COR-L47 (cell line): Measurements from ENCODE around the gene TNFSF11.

ENCODE experiments used
- DNase-seq: peaks from one replicate; lab custom pipeline; 2025; lab: John Stamatoyannopoulos, UW

TNFSF11 gene

DNA sequence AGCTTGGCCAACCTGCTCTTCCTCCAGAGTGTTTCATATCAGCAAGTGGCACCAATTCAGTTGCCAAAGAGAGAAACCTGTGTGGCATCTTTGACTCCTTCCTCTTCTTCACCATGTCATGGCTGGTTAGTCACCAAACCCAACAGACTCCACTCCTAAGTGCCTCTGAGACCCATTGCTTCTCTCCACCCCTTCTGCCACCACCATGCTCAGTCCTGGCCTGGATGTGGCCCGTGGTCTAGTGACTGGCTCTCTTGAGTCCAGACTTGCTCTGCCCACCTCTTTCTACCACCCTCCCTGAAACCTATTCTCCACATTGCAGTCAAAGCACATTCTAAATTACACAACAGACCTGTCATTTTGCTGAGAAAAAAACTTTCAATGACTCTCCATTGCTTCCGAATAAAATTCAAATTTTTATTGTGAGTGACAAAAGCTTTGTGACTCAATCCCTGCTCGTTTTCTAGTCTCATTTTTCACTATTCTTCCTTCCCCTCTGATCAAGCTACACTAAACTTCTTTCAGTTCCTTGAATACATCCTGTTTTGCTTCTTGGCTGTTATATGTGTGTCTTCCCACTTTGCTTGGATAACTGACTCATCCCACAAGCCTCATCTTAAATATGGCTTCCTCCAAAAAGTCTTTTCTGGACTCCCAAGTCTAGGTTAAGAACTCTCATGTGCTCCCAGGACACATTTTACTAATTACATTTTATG is 12.0 kb upstream of the TNFSF11 start:
- no peak for DNase-seq

DNA sequence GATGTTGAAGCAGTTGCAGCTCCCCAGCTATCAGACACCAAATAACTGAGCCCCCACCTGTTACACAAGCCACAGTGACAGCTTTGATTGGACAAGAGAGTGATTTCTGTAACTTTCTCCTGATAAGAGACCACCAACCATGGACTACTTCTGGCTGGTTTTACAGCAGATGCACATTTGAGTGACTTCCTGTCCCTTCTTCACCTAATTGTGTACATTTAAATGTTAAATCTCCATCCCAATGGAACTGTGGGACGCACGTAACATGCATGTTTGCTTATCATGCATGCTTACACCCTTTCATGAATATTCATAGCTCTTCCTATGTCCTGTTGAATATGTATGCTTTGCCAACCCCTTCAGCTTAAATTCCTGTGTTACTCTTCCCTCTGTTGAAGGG is 6.0 kb upstream of the TNFSF11 start:
- no peak for DNase-seq

DNA sequence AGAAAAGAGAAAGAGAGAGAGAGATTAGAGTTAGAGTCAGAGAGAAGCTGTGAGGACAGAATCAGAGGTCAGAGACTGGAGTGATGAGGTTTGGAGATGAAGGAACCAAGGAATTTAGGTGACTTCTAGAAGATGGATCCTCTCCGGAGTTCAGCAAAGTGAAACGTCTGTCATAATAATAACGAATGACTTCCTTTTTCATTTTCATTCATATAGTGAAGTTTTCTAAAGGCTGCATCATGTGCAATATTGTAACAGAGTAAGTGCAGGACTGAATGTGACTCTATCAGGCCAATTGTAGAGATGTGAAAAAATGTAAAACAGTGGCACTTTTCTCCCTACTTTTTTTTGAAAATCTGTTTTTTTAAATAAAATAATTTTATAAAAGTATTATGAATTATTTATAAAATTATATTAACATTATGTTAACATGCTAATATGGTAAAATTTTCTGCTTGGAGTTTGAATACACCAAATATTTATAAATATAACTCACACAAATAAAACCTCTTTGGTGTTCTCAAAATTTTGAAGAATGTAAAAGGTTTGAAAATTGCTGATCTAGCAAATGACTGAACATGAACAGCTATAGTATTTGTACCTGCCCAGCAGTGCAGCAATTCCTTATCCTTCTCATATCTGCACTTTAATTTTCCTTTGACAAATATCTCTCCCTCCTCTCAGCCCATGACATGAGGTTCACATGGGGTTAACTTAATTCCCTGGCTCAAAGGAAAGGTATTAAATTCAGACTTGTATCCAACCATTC is 4.2 kb upstream of the TNFSF11 start:
- no peak for DNase-seq

DNA sequence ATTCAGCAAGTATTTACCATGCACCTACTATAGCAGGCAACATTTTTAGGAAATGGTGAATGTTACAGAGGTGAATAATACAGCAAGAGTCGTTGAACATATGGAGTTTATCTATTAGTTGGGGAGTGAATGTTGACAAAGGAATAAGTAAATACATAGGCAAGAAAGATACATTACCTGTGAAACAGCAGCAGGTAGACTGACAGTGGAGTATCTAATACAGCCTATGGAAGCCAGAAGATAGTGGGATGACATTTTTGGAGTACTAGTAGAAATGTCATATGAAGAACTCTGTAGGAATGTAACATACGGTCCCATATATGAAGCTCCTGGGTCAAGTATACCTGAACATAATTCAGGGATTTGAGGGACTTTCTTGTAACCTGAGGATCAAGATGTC is 2.1 kb upstream of the TNFSF11 start:
- DNase-seq = no peak

DNA sequence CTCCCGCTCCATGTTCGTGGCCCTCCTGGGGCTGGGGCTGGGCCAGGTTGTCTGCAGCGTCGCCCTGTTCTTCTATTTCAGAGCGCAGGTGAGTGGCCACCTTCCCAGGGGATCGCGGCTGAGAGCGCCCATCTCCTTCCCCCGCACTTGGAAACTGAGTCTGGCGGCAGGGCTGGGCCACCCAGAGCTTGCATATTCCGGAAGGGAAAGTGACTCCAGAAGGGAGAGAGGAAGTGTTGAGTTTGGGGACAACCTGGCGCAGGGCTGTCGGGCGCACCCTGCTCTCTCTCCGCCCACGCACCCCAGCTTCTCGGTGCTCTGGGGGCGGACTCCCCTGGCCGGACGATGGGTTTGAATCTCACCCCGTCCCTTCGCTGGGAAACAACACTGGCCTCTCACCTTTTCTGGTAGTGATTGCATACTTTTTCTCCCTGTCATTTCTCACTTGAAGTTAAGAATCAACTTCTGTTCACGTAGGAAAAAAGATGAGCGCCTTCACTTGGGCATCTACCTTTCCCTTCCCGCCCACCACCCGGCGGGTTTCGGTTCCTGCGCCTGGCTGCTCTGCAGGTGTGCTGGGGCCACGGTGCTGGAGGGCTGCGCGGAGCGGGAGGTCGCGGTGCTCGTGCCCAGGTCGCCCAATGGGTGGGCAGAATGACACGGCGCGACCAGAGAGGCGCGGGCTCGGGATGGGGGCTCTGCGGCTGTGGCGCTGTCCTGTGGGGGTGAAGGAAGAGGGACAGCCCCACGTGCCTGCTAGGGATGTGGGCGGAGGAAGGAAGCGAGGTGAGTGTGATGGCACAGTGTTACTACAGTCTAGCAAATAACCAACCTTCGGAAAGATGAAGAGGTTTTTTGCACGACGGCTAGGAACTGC is 721 bp downstream of the TNFSF11 start:
- peak; percentile 2 for DNase-seq

DNA sequence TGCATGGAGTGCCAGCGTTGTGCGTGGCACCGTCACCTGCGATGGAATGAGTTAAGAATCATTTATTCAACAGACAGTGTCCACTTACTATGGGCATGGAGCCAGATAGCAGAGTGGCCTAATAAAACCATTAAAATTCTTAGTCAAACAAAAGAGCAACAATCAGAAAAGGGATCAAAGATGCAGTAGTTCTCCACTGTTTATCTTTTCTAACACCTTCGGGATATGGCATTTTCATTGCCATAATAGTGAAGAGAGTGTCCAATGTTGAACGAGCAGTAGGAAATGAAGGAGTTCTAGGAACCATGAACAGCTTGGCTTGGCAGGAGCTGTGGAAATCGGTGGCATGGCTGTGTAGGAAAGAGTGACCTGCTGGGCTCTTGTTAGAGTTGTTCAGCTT is 2.0 kb downstream of the TNFSF11 start:
- no peak for DNase-seq

DNA sequence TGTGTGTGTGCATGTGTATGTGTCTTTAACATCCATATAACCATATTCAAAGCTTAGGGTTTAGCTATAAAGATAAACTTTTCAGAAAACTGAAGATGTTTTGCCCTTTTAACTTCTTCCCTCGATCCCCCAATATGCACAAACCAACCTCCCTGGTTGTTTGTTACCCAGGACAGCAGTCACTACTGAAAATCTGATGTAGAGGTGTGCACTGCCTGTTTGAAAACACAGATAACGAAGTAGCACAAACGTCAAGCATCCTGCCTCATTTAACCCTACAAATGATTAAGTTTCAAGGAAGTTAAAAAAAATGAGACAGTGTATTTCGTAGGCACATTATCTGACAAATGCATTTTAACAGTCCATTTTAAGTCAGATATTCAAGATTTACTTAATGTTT is 3.6 kb downstream of the TNFSF11 start:
- DNase-seq = no peak

DNA sequence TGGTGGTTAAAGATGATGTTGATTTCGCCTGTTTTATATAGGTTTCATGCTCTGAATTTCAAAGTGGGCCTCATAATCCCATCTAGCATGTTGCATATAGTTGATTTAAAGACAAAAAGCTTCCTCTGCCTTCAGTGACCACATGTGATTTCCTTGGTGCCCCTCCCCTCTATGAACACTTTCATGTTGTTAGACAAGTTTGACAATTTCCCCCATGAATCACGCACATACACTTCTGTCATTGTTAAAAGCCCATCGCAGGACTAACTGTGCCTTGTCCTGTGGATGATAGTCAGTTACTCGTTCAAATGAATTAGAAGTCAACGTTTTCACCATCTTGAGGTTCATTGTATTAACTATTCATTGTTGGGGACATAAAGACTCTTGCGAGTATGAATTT is 6.7 kb downstream of the TNFSF11 start:
- DNase-seq = no peak

DNA sequence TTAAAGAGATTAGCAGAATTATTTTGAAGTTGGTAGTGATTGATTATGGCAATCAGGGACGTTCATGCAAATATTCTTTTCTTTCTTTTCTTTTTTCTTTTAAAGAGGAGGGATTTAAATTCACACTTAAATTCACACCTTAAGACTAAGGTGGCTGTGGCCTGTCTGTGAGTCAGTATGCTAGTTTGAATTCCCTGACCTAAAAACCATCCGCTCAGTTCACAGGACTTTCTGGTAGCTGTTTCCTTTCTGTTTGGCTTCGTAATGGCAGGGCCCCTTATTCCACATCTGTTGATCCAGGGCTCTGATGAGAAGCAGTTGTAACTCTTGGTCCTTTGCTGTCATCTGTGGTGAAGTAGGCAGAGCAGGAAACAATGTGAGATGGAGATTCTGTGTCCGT is 7.5 kb downstream of the TNFSF11 start:
- no peak for DNase-seq

DNA sequence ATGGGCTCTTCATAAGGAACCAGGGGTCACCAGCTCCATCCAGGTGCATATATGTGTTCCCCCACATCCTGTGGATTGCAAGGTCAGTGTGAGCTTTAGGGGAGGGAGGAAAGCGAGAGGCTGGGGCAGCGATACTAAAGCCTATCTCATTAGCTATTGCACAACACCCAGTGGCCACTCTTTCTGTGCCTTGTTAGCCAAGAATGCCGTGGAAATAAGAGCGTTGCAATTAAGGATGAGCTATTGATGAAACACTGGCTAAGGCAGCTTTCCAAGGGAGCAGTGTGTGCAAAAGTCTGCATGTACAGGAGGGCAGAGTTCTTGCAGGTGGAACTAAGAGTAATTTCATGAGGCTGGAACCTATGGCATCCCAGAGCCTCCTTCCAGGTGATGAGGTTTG is 17.6 kb downstream of the TNFSF11 start:
- no peak for DNase-seq

DNA sequence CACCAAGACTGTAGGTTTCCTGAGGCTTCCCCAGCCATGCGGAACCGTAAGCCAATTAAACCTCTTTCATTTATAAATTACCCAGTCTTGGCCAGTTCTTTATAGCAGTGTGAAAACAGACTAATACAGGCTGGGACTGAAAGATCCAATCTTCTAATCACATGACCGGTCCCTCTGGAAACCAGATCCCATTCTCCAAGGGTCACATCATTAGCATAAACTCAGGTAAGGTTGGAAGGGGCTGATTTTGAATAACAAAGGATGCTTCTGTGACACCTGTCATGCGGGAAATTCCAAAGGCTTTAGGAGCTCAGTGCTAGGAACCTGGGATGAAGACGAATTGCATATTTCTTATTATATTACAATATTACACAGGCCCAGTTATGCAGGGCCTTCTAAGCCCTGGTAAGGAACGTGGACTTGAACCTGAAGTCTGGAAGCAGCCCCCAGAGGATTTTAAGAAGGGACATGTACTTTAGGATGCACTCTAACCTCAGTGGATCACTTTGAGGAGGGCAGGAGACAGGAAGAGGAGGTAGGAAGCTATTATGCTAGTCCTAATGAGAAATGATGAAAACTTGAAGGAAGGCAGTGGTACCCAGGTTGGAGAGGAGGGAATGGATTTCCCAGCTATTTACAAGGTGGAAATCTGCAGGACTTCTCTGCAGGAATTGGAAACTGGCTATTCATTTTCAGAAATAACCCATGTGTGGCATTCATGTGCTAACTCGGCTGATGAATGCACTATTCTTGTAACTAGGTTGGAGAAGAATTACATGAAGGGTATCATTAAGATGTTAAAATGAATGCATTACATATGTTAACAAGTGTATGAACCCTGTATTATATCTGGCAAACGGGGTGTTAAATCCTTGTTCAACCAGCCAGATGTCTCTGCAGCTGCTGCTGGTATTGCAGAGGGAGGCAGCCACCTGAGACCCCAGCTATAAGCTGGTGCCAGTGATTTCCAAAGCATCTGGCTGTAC is 19.3 kb downstream of the TNFSF11 start:
- no peak for DNase-seq

DNA sequence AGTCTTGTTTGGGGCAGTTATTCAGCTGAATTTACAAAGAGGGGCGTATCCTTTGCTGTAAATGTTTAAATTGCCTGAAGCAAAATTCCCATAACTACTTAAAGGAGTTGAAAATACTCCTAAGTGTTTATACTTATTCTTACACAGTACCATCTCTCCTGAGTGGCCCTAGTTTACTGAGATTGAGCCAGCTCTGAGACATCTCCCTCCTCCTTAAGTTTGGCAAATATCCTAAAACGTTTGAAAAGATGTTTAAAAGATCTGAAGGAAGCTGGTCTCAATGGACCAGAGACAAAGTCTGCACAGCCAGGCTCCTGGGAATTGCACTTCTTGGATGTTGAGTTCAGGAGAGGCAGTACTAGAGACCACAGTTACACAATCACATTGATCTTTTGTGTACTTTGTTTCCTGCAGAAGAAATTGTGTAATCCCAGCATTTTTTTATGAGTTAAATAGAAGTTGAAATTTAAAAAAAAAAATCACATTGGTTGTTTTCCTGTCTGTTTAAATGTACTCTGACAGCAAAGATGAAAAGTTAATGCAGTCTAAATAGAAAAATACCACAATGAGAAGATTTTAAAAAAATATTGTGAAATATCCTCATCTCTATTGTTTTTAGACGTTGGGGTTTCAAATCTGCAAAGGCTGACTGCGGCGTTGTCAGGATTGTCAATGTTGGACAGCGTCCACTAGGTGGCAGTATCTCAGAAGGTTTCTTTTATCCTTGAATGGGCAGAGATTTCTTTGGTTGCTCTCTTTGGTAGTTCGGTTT is 20.7 kb downstream of the TNFSF11 start:
- DNase-seq = peak; percentile 63

DNA sequence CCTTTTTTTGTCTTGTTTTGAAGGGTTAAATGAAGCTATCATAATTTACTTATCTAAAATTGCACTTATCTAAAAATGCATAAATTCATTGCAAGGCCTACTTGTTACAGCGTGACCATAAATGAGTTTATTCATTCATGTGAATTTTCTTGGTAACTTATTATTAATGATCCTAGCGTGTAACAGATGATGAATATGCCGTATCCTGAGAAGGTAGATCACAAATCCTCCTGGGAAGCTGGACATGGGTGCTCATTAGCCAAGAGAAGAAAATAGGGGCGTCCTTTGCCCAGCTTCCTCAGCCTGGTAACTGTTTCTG is 21.3 kb downstream of the TNFSF11 start:
- DNase-seq = no peak

DNA sequence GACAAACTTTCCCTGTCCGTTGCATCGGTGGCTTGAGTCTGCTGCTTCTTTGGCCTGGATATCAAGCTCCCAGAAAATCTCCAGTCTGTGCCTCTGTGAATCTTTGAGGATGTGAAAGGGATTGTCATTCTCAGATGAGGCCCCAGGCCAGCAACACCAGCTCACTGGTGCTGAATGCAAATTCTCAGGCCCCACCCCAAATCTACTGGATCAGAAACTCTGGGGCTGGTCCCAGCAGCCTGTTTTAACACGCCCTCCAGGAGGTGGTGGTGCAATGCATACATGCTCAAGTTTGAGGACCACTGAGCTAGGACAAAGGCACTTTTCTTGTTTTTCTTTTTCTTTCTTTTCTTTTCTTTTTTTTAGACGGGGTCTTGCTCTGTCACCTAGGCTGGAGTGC is 23.6 kb downstream of the TNFSF11 start:
- DNase-seq = no peak

DNA sequence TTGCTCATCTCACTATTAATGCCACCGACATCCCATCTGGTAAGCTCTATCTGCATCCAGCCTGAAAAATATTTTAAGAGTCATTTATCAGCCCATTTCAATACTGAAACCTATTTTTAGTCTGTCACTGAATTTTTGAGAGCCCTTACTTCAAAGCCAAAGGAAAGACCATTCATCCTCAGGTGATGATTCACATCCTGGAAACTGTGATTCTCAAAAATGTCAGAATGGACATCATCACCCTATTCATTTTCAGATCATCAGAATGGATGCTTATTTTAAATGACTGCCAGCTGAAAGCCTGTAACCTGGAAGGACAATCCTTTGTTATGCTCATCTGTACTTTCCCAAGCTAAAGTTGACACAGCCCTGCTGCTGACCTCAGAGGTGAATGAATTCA is 27.0 kb downstream of the TNFSF11 start:
- no peak for DNase-seq

DNA sequence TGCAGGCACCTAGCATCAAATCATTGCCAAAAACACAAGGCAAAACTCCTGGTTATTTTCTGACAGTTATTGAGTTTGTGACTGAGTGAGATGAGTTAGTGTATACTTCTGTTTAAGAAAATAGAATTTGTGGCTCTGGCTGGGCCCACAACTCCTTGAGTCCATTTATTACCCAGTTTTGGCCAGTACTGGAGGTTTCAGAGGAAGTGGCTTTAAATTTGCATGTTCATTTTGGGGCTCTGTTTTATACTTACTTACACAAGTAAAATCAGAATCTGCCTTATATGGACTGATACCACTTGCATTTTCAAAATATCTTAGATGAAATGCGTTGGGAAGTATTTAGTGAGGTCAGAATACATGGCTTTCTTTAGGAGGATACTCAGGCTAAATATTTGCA is 29.0 kb downstream of the TNFSF11 start:
- no peak for DNase-seq

DNA sequence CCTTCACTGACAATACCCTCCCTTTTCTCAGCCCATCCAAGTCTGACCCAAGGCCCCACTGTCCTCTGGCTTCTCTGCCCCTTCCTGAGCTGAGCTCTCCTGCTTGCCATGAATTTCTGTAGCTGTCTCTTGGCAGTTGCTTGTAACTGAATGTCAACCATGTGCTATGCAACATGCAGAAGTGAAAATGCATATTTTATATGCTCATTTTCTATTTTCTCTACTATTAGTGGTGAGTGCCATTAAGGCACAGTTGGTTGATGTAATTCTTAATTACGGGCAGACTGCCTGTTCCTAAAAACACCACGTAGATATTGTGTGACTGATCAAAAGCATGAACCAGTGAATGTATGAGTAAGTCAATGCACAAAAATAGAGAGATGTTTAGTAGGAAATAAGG is 29.6 kb downstream of the TNFSF11 start:
- DNase-seq = no peak

DNA sequence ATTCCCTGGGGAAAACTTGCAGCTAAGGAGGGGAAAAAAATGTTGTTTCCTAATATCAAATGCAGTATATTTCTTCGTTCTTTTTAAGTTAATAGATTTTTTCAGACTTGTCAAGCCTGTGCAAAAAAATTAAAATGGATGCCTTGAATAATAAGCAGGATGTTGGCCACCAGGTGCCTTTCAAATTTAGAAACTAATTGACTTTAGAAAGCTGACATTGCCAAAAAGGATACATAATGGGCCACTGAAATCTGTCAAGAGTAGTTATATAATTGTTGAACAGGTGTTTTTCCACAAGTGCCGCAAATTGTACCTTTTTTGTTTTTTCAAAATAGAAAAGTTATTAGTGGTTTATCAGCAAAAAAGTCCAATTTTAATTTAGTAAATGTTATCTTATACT is 33.6 kb downstream of the TNFSF11 start:
- peak; percentile 8 for DNase-seq

DNA sequence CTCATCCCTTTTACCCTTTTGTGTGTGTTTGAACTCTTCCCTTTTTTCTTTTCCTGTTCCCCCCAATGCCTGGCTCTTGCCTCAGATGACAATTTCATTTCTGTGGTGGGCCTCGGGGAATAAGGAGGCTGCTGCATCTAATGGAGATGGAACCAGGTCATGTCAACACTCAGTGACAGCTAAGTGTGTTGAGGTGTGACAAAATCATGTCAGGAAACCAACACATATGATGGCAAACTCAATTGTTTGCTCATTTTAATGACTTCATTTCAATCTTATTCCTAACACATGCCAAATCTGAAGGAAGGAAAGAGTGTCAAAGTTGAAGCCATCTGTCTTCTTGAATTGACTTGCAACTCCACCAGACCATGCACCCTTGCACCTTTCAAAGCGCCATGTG is 36.7 kb downstream of the TNFSF11 start:
- DNase-seq = no peak

DNA sequence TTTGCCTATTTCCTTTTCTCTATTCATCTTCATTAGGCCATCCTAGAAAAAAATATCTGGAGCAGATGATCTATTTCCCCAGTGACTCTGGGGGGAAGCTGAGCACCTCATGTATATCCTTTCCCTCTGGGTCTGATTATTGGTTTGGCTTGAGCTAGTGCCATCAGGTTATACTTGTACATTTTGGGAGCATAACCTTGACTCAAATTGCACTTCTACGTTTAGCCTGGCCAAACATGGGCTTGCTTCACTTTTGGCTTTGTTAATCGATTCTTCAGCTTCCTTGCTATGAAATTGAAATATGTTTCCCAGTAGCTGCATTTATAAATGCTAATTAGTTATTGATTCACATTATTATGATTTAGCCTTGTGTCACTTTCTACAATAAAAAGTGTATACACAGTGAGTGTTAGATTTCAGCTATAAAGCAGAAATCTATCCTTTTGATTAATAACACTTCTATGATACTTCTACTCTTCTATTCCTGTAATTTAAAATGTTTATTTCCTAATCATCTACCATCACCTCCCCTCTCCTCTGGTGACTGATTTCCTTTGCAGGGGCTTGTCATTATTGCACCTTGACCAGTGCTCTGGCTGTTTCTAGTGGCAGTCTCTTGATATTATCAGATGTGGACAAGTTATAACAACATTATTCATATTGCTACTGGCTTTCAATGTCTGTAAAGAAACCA is 37.3 kb downstream of the TNFSF11 start:
- DNase-seq = no peak
